ENCODE results near the gene PPP3CA.

The PPP3CA gene

DNA sequence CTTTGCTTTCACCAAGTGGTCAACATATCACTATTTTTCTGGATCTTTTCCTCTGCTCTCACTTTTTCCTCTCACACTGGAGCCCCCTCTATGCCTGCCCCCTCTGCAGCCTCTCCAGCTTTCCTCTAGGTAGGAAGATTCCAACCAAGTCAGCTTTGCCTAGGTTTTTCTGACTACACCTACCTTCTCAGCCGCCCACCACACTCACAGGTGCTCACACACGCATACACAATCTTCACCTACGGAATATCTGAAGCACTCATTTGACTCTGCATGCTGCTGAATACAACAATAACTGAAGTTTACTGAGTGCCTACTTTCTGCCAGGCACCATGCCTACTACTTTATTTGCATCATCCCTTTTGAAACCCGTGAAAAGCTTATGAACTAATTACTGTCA is 328.0 kb downstream of the PPP3CA start:
- CTCF ChIA-PET, result interaction anchor here (1.0 to 1.7 kb wide), 5 partner anchors 9 to 27 kb away, joined by 3 to 4 read pairs (median 4); no protein-coding TSS in a partner anchor
- POLR2A ChIA-PET, result no interaction called here
- no peak for DNase-seq (ENCODE audit: extremely low spot score)
- TF ChIP-seq, protein P1, sequence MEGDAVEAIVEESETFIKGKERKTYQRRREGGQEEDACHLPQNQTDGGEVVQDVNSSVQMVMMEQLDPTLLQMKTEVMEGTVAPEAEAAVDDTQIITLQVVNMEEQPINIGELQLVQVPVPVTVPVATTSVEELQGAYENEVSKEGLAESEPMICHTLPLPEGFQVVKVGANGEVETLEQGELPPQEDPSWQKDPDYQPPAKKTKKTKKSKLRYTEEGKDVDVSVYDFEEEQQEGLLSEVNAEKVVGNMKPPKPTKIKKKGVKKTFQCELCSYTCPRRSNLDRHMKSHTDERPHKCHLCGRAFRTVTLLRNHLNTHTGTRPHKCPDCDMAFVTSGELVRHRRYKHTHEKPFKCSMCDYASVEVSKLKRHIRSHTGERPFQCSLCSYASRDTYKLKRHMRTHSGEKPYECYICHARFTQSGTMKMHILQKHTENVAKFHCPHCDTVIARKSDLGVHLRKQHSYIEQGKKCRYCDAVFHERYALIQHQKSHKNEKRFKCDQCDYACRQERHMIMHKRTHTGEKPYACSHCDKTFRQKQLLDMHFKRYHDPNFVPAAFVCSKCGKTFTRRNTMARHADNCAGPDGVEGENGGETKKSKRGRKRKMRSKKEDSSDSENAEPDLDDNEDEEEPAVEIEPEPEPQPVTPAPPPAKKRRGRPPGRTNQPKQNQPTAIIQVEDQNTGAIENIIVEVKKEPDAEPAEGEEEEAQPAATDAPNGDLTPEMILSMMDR (IDR thresholded peaks at IDR 0.05; ENCODE audit: control extremely low read depth, extremely low read depth, low read depth, missing control alignments), result no peak

DNA sequence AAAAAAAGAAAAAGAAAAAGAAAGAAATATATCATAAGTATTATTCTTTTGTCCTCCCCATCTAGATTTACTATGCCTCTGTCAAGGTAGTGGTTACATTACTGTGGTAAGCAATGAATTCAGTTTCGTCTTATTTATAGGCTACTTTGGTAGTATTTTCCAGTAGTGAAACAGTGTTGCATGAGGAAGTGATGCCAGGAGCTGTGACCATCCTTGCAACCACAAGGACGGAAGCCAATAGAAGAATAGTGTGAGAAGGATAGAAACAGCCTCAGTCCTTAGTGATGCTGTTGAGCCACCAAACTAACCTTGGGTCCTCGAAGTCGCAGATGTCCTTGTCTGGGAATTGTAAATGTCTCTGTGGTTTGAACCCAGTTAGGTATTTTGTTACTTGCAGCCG is 328.5 kb downstream of the PPP3CA start:
- peak; percentile 55 for DNase-seq (ENCODE audit: extremely low spot score)
- TF ChIP-seq, protein P1 (IDR thresholded peaks at IDR 0.05; ENCODE audit: control extremely low read depth, extremely low read depth, low read depth, missing control alignments), result no peak
- POLR2A ChIA-PET, result no interaction called here
- CTCF ChIA-PET, result interaction anchor here (1.7 kb wide), 1 partner anchor 20 kb away, joined by 4 read pairs; no protein-coding TSS in a partner anchor

DNA sequence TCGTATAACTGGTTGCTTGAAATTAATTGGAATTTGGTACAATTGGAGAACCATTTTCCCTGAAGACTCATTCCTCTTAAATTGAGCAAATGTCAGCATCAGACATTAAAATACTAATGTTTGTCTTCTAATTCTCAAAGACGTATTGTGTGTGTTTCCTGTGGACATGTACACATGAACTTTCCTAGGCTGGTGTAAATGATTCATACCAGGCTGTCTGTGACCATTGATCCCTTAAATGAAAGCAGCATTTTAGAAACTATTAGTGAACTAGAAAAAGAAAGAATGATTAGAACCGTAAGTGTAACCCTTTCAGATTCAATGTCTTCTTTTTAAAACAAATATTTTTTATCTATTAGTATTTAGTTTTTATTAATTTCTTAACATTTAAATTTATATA is 332.9 kb downstream of the PPP3CA start:
- TF ChIP-seq, protein P1 (IDR thresholded peaks at IDR 0.05; ENCODE audit: control extremely low read depth, extremely low read depth, low read depth, missing control alignments), result no peak
- DNase-seq (ENCODE audit: extremely low spot score), result peak; percentile 45
- ChIA-PET POLR2A (no interaction called here), CTCF (no interaction called here)

DNA sequence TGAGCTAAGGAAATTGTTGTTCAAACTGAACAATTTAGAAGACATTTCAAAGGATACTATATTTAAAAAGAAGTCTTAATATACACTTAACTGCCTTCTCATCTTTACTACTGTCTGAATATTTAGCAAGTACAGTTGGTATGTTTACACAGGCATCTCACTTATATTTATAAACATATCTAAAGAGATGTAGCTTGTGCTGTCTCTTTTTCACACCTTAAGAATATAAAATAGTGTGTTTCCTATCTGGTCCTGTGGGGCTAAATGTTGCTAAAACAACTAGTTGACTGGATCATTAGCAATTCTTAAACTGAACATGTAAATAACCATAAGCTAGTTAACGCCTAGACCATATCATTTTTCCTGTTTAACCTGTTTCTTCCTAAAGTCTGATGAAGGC is 336.3 kb downstream of the PPP3CA start:
- ChIA-PET CTCF (no interaction called here), POLR2A (no interaction called here)
- DNase-seq (ENCODE audit: extremely low spot score), result no peak
- TF ChIP-seq, protein P1 (IDR thresholded peaks at IDR 0.05; ENCODE audit: control extremely low read depth, extremely low read depth, low read depth, missing control alignments), result no peak

DNA sequence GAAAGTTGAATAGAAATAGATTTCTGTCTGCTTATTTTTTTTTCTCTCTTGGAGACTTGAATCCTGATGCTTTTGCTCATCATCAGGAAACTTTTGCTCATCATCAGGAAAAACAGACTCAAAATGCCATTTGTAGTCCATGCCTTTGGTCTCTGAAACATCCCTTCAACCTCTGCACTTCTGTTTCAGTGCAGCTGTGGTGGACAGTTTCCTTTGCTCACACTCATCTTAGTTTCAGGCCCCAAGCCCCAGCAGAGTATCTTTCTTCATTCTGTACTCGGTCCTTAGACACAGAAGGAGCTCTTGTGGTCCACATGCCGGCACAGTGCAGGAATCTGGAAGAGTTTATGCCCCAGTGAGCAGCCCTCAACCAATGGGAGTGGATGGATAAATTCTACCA is 337.9 kb downstream of the PPP3CA start:
- DNase-seq (ENCODE audit: extremely low spot score), result no peak
- TF ChIP-seq, protein P1 (IDR thresholded peaks at IDR 0.05; ENCODE audit: control extremely low read depth, extremely low read depth, low read depth, missing control alignments), result no peak
- ChIA-PET CTCF (no interaction called here), POLR2A (no interaction called here)

DNA sequence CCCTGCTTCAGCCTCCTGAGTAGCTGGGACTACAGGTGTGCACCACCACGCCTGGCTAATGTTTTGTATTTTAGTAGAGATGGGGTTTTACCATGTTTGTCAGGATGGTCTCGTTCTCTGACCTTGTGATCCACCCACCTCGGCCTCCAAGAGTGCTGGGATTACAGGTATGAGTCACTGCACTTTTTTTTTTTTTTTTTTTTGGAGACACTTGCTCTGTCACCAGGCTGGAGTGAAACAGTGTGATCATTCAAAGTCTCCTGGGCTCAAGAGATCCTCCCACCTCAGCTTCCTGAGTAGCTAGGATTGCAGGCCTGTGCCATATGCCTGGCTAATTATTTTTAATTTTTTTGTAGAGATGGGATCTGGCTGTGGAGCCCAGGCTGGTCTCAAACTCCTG is 338.8 kb downstream of the PPP3CA start:
- DNase-seq (ENCODE audit: extremely low spot score), result no peak
- CTCF ChIA-PET, result no interaction called here
- POLR2A ChIA-PET, result no interaction called here
- TF ChIP-seq, protein P1 (IDR thresholded peaks at IDR 0.05; ENCODE audit: control extremely low read depth, extremely low read depth, low read depth, missing control alignments), result no peak

DNA sequence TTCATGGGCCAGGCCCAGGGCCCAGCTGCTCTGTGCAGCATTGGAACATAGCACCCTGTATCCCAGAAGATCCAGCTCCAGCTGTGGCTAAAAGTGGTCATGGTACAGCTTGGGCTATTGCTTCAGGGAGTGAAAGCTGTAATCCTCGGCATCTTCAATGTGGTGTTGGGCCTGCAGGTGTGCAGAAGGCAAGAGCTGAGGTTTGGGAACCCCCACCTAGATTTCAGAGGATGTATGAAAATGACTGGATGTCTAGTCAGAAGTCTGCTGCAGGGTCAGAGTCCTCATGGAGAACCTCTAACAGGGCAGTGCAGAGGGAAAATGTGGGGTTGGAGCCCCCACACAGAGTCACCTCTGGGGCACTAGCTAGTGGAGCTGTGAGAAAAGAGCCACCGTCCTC is 341.7 kb downstream of the PPP3CA start:
- DNase-seq (ENCODE audit: extremely low spot score), result no peak
- TF ChIP-seq, protein P1 (IDR thresholded peaks at IDR 0.05; ENCODE audit: control extremely low read depth, extremely low read depth, low read depth, missing control alignments), result no peak
- POLR2A ChIA-PET, result no interaction called here
- CTCF ChIA-PET, result interaction anchor here (1.3 kb wide), 1 partner anchor 21 kb away, joined by 3 read pairs; no protein-coding TSS in a partner anchor

Measured in GM10248 (cell line).